Spinal cord (tissue), 10 donors: ENCODE results near the gene USP12. TPM values are rescaled to one million over a fixed set of nuclear protein-coding genes. Genes with fewer than 3 reads are reported as not detected.

Experiments used
- DNase-seq, 6 donors: peaks; one replicate each; pipeline versions ENCODE4 v3.0.0 to v3.0.0-alpha.2; 2013 to 2015; ENCODE audit warnings: low spot score in 6 of 6, low read depth in 4 of 6
- H3K27ac ChIP-seq: one replicate; pipeline ENCODE4 v1.5.1; 2013; ENCODE audit warnings: low read depth, low read length, control low read depth
- H3K27me3 ChIP-seq: one replicate; pipeline ENCODE4 v1.6.1; 2013; ENCODE audit warnings: low read length; ENCODE audit not compliant: control insufficient read depth, insufficient read depth
- H3K36me3 ChIP-seq: one replicate; pipeline ENCODE4 v1.6.1; 2013; ENCODE audit warnings: low read length; ENCODE audit not compliant: control insufficient read depth, insufficient read depth
- H3K4me1 ChIP-seq: one replicate; pipeline ENCODE4 v1.6.1; 2013; ENCODE audit warnings: low read length; ENCODE audit not compliant: control insufficient read depth, insufficient read depth
- H3K4me3 ChIP-seq: one replicate; pipeline ENCODE4 v1.5.1; 2013; ENCODE audit warnings: low read depth, low read length, control low read depth
- H3K9me3 ChIP-seq: one replicate; pipeline ENCODE4 v1.6.1; 2013; ENCODE audit warnings: low read length; ENCODE audit not compliant: control insufficient read depth, insufficient read depth
- WGBS: methylation state at CpG from one replicate; pipeline ENCODE4 v1.1.5; 2013; ENCODE audit warnings: missing lambda C conversion rate; ENCODE audit not compliant: insufficient coverage; 5-methylcytosine and 5-hydroxymethylcytosine counted together
- polyA plus RNA-seq, 2 donors: library from polyadenylated mRNA; unstranded; fragments of 120-200 nt; gene quantifications; one replicate each; pipeline ENCODE4 v1.2.1, GENCODE V29; 2013; ENCODE audit not compliant: insufficient read length in 2 of 2
- total RNA-seq, 2 donors: library from RNA; depleted of rRNA in 1 of 2; stranded (reverse); fragments of 120-200 nt in 1 of 2; fragments of >200 nt in 1 of 2; gene quantifications; one replicate each; pipeline versions ENCODE4 v1.2.3 to v1.2.4, GENCODE V29; 2013 to 2014
- donor health status: healthy.

USP12 gene
- total and polyA plus RNA-seq, 4 donors, result 20.6 to 70.7 (median 31.2) TPM

DNA sequence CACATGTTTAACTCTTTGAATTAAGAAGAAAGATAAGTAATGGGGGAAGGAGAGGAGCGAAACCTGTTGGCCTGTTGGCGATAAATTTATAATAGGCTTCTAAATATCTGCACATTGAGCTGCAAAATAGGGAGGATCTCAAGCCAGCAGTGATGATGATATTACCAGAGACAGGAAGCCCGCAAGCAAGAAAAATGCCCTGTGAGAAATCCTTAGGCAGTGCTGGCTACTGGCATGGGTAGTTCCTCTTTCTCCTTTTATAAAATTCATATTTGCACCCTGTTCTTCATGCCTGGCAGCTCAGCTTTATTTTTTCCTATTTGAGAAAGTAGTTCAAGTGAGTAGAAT lies 858 bp upstream of the USP12 start:
- DNase-seq, result no peak
- H3K4me1 ChIP-seq, result no peaks in the 10 kb centered on the region
- 52% methylated on average over 2 of the region's 3 CpGs for WGBS
- peak overlapping the region; percentile 70 for H3K27ac ChIP-seq
- H3K9me3 ChIP-seq, result no peaks in the 10 kb centered on the region
- peak overlapping the region; percentile 62 for H3K4me3 ChIP-seq
- H3K27me3 ChIP-seq, result no peaks in the 10 kb centered on the region
- no peaks in the 10 kb centered on the region for H3K36me3 ChIP-seq

GRCh38 chr13:27171827-27172494 lies 350 bp upstream of the USP12 start:
- under 1% methylated on average over 64 of the region's 73 CpGs for WGBS
- Histone ChIP-seq H3K27me3 (no peaks in the 10 kb centered on the region), H3K27ac (peak overlapping the region; percentile 70), H3K36me3 (no peaks in the 10 kb centered on the region), H3K9me3 (no peaks in the 10 kb centered on the region), H3K4me1 (no peaks in the 10 kb centered on the region), H3K4me3 (peak overlapping the region; percentile 62)
- peak in 5 of 6 donors; percentile 69 to 96 (median 83) for DNase-seq

DNA sequence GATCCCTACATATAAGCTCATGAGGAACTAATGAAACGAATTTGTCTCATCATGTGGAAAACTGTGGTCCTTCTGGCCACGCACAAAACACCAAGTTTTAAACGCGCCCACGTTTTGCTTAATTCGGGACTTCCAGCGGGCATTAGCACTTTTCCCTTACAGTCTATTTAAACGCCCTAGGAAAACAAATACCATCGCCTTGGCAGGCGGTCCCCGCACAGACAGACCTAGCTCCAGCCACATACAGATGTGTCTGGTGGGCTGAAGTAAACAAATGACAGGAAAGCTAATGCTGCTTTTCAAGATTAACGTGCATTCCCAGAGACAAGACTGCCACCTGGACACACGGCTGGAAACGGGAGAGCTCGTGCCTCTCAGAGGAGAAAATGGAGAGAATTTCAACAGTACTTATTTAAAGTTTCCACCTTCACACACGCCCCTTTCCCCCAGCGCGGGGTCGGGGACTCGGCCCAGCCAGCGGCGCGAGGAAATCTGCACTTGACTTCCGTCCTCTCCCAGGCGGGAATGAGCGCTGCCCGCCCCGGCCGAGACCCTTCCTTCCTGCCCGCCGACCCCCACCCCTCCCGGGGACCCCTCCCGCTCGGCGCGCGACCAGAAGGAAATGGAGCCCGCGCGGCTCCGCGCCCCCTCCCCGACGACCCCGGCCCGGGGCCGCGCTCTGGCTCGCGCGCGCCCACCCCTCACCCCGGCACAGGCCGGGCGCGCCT lies 931 bp downstream of the USP12 start:
- under 1% methylated on average over 48 of the region's 56 CpGs for WGBS
- Histone ChIP-seq H3K4me1 (no peaks in the 10 kb centered on the region), H3K36me3 (no peaks in the 10 kb centered on the region), H3K4me3 (peak overlapping the region; percentile 68), H3K27ac (peak overlapping the region; percentile 85), H3K9me3 (no peaks in the 10 kb centered on the region), H3K27me3 (no peaks in the 10 kb centered on the region)
- DNase-seq, result peak in 5 of 6 donors; percentile 33 to 77 (median 38)

GRCh38 chr13:27170221-27170515 lies 1.4 kb downstream of the USP12 start:
- 0% methylated on average over 1 of the region's 4 CpGs for WGBS
- DNase-seq, result no peak
- H3K4me1 ChIP-seq, result no peaks in the 10 kb centered on the region
- peak overlapping the region; percentile 68 for H3K4me3 ChIP-seq
- H3K27me3 ChIP-seq, result no peaks in the 10 kb centered on the region
- H3K9me3 ChIP-seq, result no peaks in the 10 kb centered on the region
- H3K27ac ChIP-seq, result peak overlapping the region; percentile 85
- no peaks in the 10 kb centered on the region for H3K36me3 ChIP-seq

DNA sequence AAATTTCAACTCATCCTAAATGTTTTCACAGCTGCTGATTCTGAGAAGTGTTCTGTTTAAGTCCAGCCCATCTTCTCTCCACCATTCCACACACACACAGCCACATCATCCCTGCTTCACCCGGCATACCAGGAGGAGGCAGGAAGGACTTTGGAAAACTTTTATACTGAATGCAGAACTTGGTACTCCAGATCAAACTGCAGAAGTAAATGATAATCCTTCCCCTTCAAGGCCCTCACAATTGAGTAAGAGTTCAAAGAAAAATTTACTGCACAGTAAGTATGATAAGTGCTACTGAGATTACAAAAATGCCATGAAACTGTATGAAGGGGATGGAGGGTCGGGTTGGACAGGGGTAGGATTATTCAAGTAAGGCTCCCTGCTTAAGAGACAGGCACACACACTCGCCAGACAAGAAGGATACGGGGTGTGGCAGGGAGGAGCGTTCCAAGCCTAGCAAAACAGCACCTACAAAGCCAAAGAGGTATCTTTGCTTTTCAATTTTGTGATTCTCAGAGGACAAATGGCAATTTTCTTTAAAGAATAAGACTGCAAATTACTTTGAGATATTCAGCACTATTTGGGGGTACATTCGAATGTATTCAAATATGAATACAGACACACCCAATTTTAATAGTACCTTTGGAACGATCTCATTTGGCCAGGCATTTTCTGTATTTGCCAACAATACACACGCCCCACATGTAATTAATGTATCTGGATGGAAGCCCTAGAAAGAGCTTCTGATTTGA lies 2.5 kb downstream of the USP12 start:
- Histone ChIP-seq H3K9me3 (no peaks in the 10 kb centered on the region), H3K36me3 (no peaks in the 10 kb centered on the region), H3K4me3 (no peak overlapping the region), H3K27ac (no peak overlapping the region), H3K4me1 (no peaks in the 10 kb centered on the region), H3K27me3 (no peaks in the 10 kb centered on the region)
- DNase-seq, result no peak
- 50% methylated on average over 1 of the region's 8 CpGs for WGBS

GRCh38 chr13:27168086-27168485 lies 3.5 kb downstream of the USP12 start:
- no peak overlapping the region for H3K4me3 ChIP-seq
- no peaks in the 10 kb centered on the region for H3K36me3 ChIP-seq
- no peak for DNase-seq

GRCh38 chr13:27166313-27166712 lies 5.3 kb downstream of the USP12 start:
- no peaks in the 10 kb centered on the region for H3K4me1 ChIP-seq
- H3K4me3 ChIP-seq, result no peak overlapping the region
- no peaks in the 10 kb centered on the region for H3K36me3 ChIP-seq
- H3K9me3 ChIP-seq, result no peaks in the 10 kb centered on the region
- no CpG with 5 or more reads among the region's 1 CpG for WGBS
- no peaks in the 10 kb centered on the region for H3K27me3 ChIP-seq
- H3K27ac ChIP-seq, result no peak overlapping the region
- DNase-seq, result no peak

More at GRCh38 chr13:27168086-27168485, 3.5 kb downstream of the USP12 start:
- no peaks in the 10 kb centered on the region for H3K27me3 ChIP-seq
- no peaks in the 10 kb centered on the region for H3K9me3 ChIP-seq
- WGBS, result 69% methylated on average over 6 of the region's 6 CpGs
- H3K27ac ChIP-seq, result no peak overlapping the region
- no peaks in the 10 kb centered on the region for H3K4me1 ChIP-seq

DNA sequence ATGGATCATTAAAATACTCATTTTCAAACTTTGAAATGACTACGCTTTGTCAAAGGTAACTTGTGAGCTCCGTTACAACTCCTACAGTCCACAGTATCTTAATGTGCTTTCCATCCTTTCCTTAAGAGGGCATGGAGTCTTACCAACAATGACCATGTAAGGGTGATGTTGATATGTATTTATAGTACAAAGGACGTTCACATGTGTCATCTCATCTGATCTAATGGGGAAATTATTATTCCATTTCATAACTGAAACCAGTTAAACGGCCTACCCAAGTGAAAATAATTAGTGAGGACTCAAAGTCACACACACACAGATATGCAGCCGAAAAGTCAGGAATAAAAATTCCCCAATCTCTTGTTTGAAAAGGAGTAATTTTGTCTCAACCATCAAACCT lies 9.6 kb downstream of the USP12 start:
- WGBS, result no CpG with 5 or more reads among the region's 5 CpGs
- H3K27ac ChIP-seq, result no peak overlapping the region
- H3K36me3 ChIP-seq, result no peaks in the 10 kb centered on the region
- H3K4me1 ChIP-seq, result no peaks in the 10 kb centered on the region
- H3K9me3 ChIP-seq, result no peaks in the 10 kb centered on the region
- no peak for DNase-seq
- H3K4me3 ChIP-seq, result no peak overlapping the region
- no peaks in the 10 kb centered on the region for H3K27me3 ChIP-seq

DNA sequence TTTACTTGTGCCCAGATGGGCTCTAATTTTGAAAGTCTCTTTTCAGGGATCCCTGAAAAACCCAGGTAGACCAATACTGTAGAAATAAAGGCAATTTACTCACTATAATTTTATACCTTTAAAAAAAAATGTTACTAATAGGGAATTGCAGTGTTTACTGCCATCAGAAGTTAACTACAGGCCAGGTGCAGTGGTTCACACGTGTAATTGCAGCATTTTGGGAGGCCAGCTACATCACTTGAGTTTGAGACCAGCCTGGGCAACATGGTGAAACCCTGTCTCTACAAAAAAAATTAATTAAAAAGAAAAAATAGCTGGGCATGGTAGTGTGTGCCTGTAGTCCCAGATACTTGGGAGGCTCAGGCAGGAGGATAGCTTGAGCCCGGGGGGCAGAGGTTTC lies 10.2 kb downstream of the USP12 start:
- H3K27ac ChIP-seq, result no peak overlapping the region
- H3K27me3 ChIP-seq, result no peaks in the 10 kb centered on the region
- H3K4me3 ChIP-seq, result no peak overlapping the region
- H3K9me3 ChIP-seq, result no peaks in the 10 kb centered on the region
- H3K36me3 ChIP-seq, result no peaks in the 10 kb centered on the region
- WGBS, result 100% methylated on average over 1 of the region's 2 CpGs
- DNase-seq, result peak in 1 of 6 donors; percentile 13
- H3K4me1 ChIP-seq, result no peaks in the 10 kb centered on the region
